NCI-H146 treated with DMSO at 0.1 percent for 48 hours (cell line): ENCODE results near the gene WNT3.
"Not testable (repeated sequence)": the region's sequence is repeated elsewhere in the genome, so short reads cannot be mapped to it uniquely, and the experiment has no call there.

Experiments used
- DNase-seq: peaks from one replicate; lab custom pipeline; 2025; ENCODE audit not compliant: unreplicated experiment; lab: John Stamatoyannopoulos, UW

The WNT3 gene

DNA sequence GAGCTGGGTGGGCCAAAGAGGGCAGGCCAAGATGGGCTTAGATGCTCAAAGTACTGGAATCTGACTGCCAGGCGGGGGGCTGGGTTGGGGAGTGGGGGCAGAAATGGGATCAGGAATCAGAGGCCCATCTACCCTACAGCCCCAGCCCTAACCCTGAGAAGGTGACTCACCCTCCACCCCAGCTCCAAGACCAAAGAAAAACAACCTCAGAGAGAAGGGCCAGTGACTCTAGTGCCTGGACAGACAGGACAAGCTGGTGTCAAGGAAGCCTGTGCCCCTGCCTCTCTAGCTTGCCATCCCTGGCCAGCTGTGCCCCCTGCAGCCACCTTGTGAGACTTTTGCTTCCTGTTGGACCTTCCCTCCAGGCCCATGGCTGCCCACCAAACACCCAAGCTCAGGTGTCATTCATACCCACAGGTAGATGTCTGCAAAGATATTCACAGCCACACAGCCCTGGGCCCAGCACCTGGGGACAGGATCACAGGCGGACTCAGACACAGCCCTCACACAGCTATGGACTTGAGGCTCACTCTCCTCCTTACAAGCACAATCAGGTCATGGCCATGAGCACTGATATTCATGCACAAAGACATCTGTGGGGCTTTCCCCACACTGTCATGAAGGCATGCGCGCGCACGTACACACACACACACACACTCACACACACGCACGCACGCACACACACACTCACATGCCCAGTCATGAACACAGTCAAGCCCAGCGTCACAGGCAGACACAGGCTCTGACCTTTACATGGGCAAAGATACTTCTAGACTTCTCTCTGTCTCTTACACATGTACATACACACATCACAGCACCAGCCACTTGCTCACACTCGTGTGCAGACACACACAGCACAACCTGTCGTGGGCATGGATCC is 2.8 kb downstream of the WNT3 start:
- DNase-seq = no peak

DNA sequence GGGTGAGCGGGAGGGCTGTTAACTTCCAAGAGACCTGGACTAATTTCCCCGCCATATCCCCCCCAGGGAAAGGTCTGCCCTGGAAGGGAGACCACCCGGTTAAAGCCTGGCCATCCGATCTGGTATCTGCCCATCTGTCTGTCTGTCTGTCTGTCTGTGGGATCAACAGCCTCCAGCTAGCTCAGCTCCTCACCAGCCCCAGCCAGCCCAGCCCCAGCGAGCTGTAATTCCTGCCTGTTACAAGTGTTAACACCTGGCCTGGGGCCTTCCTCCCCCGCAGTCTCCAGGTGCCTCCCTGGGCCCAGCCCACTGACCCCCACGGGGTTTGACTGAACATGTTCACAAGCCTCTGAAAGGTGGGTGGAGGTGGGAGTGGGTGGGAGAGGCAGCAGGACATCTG is 4.0 kb downstream of the WNT3 start:
- DNase-seq = no peak

DNA sequence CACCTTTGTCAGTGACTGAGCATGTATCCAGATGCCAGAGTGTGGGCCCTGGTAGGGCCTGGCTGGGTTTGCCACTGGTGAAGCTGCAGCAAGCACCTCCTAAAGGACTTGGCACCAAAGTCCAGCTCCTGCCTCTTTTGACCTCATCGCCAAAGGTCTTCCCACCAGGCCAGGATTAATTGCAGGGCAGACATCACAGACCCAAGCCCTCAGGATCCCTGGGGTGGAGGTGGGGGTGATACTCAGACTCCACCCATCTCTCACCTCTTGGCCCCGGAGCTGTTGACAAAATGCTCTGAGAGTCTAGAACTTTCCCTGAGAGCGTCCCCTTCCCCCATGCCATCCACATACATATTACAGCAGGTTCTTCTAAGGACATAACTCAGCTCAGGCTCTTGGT is 4.6 kb downstream of the WNT3 start:
- DNase-seq = no peak

DNA sequence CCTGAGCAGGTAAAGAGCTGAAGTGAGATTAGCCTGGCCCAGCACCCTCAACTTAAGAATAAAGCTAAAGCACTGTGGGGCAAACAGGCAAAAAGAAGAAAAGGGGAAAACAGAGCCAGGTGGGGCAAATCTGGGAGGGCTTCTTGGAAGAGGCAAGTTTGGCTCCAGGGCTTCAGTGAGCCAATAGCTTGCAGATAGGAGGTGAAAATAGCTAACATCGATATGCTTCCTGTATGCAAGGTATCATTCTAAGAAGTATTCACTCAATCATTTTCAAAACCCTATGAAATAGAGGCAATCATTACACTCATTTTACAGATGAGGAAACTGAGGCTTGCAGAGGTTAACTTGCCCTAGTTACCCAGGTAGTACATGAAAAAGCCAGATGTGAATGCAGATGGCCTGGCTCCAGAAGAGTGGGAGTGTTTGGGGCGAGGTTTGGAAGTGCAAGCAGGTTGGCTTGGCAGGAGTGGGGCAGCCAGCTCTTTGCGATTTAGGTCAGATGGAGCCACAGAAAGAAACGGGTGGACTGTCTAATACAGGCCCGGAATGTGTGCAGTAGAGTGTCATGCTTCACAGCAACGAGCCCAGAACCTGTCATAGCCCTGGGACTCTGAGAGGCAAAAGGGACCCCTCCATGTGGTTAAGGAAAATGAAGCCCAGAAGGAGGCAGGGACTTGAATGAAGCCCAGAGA is 5.7 kb downstream of the WNT3 start:
- no peak for DNase-seq

DNA sequence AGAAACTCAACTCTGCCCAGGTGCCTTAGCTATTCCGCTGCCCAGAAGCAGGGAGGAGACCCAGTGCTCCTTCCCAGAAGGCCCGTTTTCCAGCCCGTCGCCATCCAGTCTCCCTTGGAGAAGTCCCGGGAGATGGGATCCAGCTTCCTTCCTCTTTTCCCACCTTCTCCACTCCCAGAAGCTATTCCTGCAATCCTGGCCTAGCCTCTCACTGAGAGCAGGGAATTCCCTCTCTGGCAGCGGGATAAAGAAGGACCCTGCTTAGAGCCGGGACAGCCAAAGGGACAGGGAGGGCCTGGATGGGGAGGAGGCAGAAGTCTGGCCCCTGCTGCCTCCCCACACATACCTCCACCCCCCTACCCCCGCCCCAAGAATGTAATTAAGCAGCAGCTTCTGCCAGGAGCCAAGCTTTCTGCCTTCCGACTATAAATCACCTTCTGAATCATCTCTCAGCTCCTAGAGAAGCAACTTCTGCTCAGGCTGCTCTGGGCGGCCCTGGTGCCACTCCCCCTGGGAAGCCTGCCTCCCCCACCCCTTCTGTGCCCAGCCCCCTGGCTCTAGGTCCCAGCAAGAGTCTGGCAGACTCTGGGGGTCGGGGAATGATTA is 6.4 kb downstream of the WNT3 start:
- DNase-seq = no peak

DNA sequence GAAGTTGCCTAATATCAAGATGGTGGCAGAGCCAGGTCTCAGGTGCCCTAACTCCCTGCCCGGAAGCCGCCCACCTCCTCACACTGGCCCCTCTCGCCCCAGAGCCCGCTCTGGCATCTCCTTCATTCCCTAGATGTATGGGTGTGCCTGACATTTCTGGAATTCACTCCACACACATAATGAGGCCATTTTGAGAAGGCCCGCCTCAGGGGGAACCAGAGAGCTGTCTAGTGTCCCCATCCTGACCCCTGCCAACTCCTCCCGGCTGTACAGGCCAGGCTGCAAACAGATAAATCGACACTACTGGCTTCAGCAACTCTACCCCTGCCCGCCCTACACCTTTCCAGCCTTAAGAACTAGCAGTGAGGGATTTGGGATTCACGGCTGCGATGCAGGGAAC is 7.7 kb downstream of the WNT3 start:
- no peak for DNase-seq

DNA sequence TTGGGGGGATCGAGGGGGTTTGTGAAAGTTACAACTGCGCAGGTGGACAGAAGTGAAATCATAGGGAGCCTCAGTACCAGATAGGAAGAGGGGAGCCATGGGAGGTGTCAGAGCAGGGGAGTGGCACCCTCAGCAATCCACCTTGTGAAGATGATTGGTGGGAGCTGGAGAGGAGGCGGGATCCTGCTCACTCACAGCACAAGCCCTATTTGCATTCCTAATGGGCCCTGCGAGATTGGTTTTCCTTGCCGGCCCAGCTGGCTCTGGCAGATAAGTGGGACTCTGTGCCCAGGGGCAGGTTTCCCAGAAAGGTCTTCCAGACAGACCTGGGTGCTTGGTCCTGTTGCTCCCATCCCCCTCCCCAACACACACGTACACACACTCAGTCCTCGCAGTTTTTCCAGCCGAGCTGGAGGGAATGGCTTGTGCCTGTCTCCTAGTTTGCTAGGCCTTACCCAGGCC is 9.4 kb downstream of the WNT3 start:
- DNase-seq = no peak

DNA sequence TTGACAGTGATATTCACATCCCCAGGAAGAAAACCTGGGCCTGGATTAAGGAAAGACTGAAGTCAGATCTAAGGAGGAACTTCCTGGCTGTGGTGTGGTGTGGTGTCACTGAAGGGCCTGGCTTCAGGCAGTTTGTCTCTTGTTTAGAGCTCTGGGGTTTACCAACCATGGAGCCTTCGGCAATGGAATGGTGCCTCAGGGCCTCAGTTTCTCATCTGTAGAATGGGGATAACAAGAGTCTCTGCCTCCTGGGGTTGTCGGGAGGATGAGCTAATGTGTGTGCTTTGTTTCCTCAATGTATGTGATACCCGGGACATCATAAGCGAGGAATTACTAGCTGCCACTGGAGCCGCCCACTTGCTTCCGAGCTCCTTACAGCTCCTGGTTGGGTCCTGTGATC is 12.7 kb downstream of the WNT3 start:
- no peak for DNase-seq

DNA sequence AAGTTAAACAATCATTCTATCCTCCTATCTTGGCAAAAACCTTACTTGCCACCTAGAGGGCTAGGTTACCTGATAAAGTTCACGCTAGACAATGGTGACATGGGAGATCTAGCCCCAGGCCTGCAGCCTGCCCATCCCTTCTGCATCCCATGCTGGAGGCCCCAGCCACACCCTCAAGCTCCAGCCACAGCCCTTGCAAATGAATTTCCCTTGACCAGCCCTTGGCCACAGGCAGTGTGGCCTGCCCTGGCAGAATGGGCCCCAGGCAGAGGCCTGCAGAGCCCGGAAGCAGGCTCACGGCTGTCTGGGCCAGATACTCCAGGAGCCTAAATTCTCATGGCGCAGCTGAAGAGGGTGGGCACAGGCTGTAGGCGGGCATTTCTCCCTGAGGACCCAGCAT is 14.9 kb downstream of the WNT3 start:
- DNase-seq = no peak

DNA sequence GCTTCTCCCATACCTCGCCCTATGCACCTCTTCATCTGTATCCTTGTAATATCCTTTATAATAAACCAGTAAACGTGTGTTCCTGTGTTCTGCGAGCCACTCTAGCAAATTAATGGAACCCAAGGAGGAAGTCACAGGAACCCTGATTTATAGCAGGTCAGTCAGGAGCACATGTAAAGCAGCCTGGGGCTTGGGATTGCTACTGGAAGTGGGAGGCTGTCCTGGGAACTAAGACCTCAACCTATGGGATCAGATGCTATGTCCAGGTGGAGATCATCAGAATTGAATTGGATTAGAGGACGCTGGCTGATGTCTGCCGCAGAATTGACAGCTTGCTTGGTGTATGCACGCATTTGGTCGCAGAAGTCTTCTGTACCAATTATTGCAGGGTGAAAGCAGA is 15.7 kb downstream of the WNT3 start:
- DNase-seq = no peak

DNA sequence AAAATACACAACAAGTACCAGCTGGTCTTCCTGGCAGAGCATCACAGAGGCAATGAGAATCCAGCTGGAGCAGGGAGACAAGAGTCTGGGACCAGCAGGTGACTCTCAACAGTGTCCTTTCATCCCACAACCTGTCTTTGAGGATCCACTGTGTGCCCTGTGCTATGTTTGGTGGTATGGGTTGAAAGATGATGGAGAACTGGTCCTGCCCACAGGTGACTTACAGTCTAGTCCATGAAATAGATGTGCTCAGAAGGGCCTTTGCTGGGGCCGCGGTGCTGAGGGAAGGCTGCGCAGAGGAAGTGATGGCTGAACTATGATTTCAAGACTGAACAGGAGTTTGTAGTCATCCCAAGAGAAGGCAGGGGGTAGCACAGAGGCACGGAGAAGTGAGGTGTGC is 17.9 kb downstream of the WNT3 start:
- DNase-seq = no peak

DNA sequence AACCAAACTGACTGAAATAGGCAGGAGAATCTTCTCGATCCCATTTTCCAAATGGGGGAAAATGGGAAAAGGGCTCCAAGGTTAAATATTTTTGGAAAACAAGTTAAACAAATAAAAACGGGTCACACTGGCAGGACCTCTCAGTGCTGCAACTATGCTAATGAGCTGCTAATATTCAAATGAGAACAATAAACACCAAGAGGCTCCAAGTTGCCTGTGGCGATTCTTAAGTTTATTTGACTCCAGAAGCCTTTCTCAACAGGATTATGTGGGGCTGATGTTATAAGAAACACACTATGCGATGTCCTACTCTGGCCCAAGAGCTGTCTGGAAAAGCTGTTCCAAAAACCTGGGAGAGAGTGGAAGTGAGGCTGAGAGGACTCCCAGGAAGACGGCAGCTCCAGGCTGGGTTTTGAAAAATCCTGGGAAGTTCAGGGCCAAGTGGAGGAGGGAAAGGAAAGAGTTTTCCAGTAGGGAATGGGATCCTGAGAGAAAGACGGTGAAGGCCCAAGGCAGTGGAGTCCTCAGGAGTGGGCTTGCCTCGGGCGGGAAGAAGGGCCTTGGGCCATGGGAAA is 21.4 kb downstream of the WNT3 start:
- no peak for DNase-seq

DNA sequence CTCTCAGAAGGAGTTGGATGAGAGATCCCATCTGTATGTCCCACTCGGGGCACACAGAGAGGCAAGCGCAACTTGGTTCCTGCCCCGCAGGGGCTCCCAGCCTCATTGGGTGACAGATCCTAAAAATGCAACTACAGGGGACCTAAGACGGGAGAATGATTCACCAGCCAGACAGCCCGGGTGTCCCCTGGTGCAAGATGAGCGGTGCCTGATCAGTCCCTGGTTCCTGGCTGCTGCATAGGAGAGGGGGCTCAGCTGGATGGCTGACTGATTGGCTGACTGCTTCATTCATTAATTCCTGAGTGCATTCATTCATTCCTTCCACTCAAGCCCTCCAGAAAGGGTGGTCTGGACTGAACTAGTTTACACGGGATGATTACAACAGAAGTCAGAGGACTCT is 22.0 kb downstream of the WNT3 start:
- DNase-seq = no peak

DNA sequence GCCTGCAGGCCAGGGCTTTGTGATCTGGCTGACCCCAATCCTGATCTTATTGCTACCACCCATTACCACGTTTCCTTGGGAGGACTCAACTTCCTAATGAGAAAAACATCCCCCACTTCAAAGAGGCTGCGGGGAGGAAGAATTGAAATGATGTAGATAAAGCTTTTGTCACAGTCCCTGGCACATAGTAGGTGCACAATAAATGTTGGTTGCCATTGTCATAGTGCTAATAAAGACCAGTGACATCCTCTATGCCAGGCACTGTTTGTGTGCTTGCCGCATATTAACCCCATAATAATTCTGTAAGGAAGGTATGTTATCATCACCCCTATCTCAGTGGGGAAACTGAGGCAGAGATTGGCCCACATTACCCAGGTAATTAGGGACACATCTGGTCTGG is 22.4 kb downstream of the WNT3 start:
- no peak for DNase-seq

DNA sequence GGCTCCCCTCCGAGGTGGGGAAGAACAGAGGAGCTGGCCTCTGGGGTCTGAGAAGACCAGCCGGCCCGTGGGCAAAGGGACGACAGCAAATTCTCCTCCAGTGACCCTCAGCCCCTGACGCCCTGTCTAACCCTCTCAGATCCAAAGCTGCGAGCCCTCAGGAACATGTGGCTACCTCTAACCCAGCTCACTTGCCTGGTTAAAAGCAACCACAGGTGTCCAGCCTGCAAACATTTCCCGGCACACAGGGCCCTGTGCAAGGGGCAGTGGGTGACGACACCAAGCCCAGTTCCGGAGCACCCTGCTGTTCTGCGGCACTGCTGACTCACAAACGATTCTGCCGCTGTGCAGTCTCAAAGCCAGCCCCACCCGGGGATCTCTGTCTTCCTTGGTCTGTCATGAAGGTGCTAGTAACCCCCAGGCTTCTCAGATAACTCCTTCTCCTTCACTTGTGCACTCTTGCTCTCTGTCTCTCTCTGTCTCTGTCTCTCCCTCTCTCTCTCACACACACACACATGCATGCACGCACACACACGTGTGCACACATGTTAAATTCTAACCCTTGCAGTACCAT is 23.0 kb downstream of the WNT3 start:
- peak; percentile 27 for DNase-seq

DNA sequence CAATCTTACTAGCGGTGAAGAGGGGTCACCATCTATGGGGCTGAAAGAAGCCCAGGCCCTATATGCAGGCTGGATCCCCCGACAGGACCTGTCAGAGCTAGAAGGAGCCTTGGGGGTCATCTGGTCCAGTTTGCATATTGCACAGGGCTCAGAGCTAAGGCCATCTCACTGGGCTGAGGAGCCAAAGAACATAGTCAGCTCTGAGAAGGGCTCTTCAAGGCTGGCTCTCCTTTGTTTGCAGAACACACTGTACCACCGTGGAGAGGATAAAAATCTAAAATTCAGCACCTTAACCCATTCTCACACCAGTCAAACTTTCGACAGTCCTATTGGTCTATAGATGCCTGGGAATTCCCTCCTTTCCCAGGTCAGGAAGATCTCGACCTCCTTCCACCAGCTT is 24.2 kb downstream of the WNT3 start:
- DNase-seq = no peak

DNA sequence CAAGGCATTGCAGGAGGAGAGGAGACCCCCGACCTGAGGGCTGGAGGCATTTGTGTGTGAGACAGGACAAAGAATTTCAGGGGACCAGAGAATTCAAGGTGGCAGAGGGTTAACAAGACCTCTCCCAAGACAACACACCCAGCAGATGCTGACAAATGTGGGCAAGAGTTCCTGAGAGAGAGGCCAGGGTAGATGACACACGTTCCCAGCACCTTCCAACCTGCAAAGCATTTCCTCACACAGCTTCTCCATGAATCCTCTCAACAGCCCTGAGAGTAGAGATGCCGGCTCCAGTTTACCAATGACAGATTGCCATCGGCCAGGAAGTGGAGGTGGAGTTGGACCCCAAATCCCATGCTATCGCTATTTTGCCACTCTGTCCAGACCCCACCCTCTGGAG is 25.0 kb downstream of the WNT3 start:
- DNase-seq = no peak

DNA sequence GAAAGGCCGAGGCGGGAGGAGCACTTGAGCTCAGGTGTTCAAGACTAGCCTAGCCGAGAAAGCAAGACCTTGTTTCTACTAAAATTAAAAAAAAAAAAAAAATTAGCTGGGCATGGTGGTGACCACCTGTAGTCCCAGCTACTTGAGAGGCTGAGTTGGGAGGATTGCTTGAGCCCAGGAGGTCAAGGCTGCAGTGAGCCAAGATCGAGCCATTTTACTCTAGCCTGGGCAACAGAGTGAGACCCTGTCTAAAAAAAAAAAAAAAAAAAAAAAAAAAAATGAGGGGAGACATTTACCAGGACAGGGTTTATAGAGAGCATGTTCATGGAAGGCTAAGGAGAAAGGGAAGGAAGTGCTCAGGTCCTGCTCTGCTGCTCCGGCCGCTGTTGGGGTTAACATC is 25.5 kb downstream of the WNT3 start:
- DNase-seq = not testable (repeated sequence)

DNA sequence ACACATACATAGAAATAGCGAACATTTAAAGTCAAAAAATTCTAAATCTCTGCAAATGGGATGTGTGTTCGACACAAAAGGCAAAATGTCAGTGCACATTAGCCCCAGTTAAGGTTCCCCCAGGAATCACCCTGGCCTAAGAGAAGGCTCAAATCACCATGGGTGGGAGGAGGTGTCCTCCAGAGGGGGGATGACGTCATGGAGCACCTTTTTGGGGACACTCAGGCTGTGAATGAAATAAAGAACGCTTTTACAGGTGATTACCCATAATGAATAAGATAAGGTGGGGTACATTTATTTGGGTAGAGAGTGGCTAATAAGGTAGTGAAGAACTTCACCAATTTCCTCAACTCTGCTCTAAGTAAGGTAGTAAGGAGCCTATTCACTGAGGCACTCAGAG is 26.4 kb downstream of the WNT3 start:
- DNase-seq = no peak

DNA sequence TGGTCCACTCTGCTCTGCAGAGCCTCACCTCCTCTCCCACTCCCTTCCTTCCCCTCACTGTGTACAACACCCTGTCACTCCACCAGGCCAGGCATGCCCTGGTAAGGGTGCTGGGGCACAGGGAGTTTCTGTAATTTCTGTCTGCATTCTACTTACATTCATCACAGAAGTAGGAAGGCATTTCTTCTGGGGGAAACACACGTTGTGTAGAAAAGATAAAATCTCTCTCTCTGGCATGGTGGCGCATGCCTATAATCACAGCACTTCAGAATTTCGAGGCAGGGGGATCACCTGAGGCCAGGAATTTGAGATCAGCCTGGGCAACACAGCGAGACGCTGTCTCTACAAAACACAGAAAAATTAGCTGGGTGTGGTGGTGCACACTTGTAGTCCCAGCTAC is 27.0 kb downstream of the WNT3 start:
- no peak for DNase-seq

DNA sequence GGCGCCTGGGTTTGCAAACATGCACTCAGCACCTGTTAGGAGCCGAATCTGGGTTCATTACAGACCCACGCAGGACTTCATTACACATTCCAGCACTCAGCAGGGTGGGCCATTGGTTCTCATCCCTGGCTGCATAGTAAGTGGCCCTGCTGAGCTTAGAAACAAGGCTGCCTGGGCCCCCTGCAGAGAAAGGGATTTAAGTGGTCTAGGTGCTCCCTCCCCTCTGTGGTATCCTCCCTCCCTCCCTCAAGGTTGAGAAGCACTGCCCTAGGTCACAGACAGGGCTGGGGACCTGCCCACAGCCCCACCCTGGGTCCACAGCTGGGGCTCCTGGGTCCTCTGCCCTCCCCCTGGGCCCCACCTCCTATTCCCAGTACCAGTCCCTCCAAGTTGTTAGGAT is 28.3 kb downstream of the WNT3 start:
- DNase-seq = no peak
